ENCODE measurements around the gene EHD1. TPM values are rescaled to one million over a fixed set of nuclear protein-coding genes. Genes with fewer than 3 reads are reported as not detected.
A peak's percentile ranks its signal among the peaks of the same experiment; 100 is the strongest.

Gene EHD1
- total and polyA plus RNA-seq, 2 of the 4 experiments (the other 2 are of a cell fraction) = 107 to 209 TPM

GRCh38 chr11:64810891-64811272 is 67.5 kb downstream of the EHD1 start:
- Histone ChIP-seq H4K20me1 (ENCODE audit: insufficient read depth, low read length) (no peaks in the 10 kb centered on the region), H3K27me3 (ENCODE audit: control insufficient read depth, insufficient read depth, low read length) (no peaks in the 10 kb centered on the region; the same call in 1 of the 2 replicates), H3K4me3 (ENCODE audit: insufficient read depth, low read depth, low read length) (peak overlapping the region; percentile 11), H2BK5ac (ENCODE audit: low read depth, low read length, poor library complexity, severe bottlenecking) (no peak overlapping the region), H2AFZ (replicated peaks; ENCODE audit: low read length, poor library complexity) (peak overlapping the region; percentile 92), H4K8ac (ENCODE audit: low read depth in 2 of 2, low read length in 2 of 2) (peak overlapping the region; percentile 93), H3K36me3 (ENCODE audit: control insufficient read depth, insufficient read depth, low read length) (peaks cover 10% of the 10 kb centered on the region), H3K79me1 (ENCODE audit: low read depth in 1 of 2, low read length in 2 of 2) (peaks cover 0 to 29% of the 10 kb centered on the region in 2 experiments; a peak in 3 of 4 replicates), H2AK5ac (ENCODE audit: low read depth, low read length) (no peak overlapping the region), H3K9ac (ENCODE audit: low read depth, low read length) (no peak overlapping the region), H3K4me1 (ENCODE audit: control insufficient read depth, insufficient read depth, low read length) (peaks cover 5% of the 10 kb centered on the region), H3K9me3 (ENCODE audit: control insufficient read depth, insufficient read depth, low read length) (no peaks in the 10 kb centered on the region), H4K91ac (ENCODE audit: insufficient read depth, low read depth, low read length) (peak overlapping the region; percentile 50; the same call in 1 of the 2 replicates), H2AK9ac (replicated peaks; ENCODE audit: low read depth, low read length, poor library complexity) (no peak overlapping the region), H3K27ac (ENCODE audit: insufficient read depth, low read length) (no peak overlapping the region), H3K4me2 (ENCODE audit: low read depth, low read length) (peak overlapping the region; percentile 27), H3K9me1 (ENCODE audit: insufficient read depth, low read length) (peaks cover 13% of the 10 kb centered on the region), H2BK120ac (ENCODE audit: low read depth, low read length) (no peak overlapping the region), H3K14ac (replicated peaks; ENCODE audit: low read depth, low read length) (no peak overlapping the region), H2BK20ac (ENCODE audit: low read depth, low read length) (no peak overlapping the region), H3K23ac (ENCODE audit: low read depth, low read length) (no peak overlapping the region), H4K5ac (ENCODE audit: low read depth, low read length) (peak overlapping the region; percentile 60), H2BK15ac (ENCODE audit: low read depth, low read length) (peak overlapping the region; percentile 5; the same call in 1 of the 3 replicates), H3K18ac (ENCODE audit: low read depth, low read length) (no peak overlapping the region), H3K4ac (ENCODE audit: low read depth, low read length) (0 out of 2 replicates have a peak overlapping the region, but pooled peaks have one; percentile 63), H3K56ac (ENCODE audit: extremely low read depth, insufficient read depth, low read length) (no peak overlapping the region)
- dilution Hi-C loops (cut with HindIII; ENCODE audit: low sequenced_read_pairs, unreplicated experiment) (no loop called here), in situ Hi-C loops (cut with MboI; ENCODE audit: low sequenced_read_pairs) (no loop called here), intact Hi-C loops (cut with micrococcal nuclease) (no loop called here)
- ATAC-seq (ENCODE audit: low read depth) = peak; percentile 3
- BruUV-seq (replicated peaks) = no TSS peak
- TF ChIP-seq ELK1 (IDR thresholded peaks at IDR 0.05; ENCODE audit: borderline replicate concordance, low read depth, low read length) (no peak), RCOR1 (IDR thresholded peaks at IDR 0.05; ENCODE audit: insufficient replicate concordance, low read length) (no peak), MAFK (IDR thresholded peaks at IDR 0.05; ENCODE audit: low read depth, low read length) (no peak), CEBPB (IDR thresholded peaks at IDR 0.05; ENCODE audit: low read depth, low read length) (no peak), MAZ (IDR thresholded peaks at IDR 0.05; ENCODE audit: borderline replicate concordance, low read depth, low read length) (no peak), NFE2L2 (IDR thresholded peaks at IDR 0.05; ENCODE audit: low read depth, low read length) (no peak)
- DNase-seq = no peak
- no CpG with 5 or more reads among the region's 17 CpGs for WGBS, 2 experiments (ENCODE audit: extremely low coverage in 2 of 2, insufficient read length in 1 of 2)
- ChIA-PET POLR2A (ENCODE audit: unreplicated experiment) (interaction anchor here (0.6 kb wide), 1 partner anchor 8 kb away, joined by 6 read pairs; the partner anchor contains the start of gene MAP4K2), CTCF (no interaction called here)

Data from IMR-90 (cell line).